ENCODE results near the gene PSENEN. TPM values are rescaled to one million over a fixed set of nuclear protein-coding genes. Genes with fewer than 3 reads are reported as not detected.

Gene PSENEN
- total and polyA plus RNA-seq, 9 of the 15 experiments (the other 6 are each of a cell fraction or from before 2014, with no cell fraction given) = 34.5 to 299 (median 61.1) TPM

- no peak for TF ChIP-seq MLX (CRISPR knock-in tag; conservative IDR thresholded peaks at IDR 0.05)
- TF ChIP-seq ZNF384 (IDR thresholded peaks at IDR 0.05; ENCODE audit: low read depth, low read length) = no peak
- 0 out of 2 replicates have a peak, but pooled peaks have one; percentile 50 for TF ChIP-seq RNF219 (CRISPR knock-in tag; IDR thresholded peaks at IDR 0.05)
- TF ChIP-seq HOXB6 (CRISPR knock-in tag; IDR thresholded peaks at IDR 0.05; ENCODE audit: borderline replicate concordance) = no peak
- no peak for TF ChIP-seq ELK1 (CRISPR knock-in tag; IDR thresholded peaks at IDR 0.05)
- no peak for TF ChIP-seq ZFP36 (IDR thresholded peaks at IDR 0.05; ENCODE audit: low read depth, low read length, partially characterized antibody)
- TF ChIP-seq POLR2G (IDR thresholded peaks at IDR 0.05; ENCODE audit: low read depth, low read length) = peak; percentile 88
- no peak for TF ChIP-seq ZNF232 (CRISPR knock-in tag; IDR thresholded peaks at IDR 0.05)
- no peak for TF ChIP-seq E2F5 (CRISPR knock-in tag; IDR thresholded peaks at IDR 0.05)
- TF ChIP-seq ZBTB2 (IDR thresholded peaks at IDR 0.05) = no peak
- no peak for TF ChIP-seq NR1H2 (CRISPR knock-in tag; IDR thresholded peaks at IDR 0.05)
- TF ChIP-seq ARID3A (IDR thresholded peaks at IDR 0.05; ENCODE audit: borderline replicate concordance, low read depth, low read length) = no peak
- no peak for TF ChIP-seq MXD1 (CRISPR knock-in tag; IDR thresholded peaks at IDR 0.05; ENCODE audit: borderline replicate concordance, poor library complexity, severe bottlenecking)
- peak; percentile 82 for TF ChIP-seq SP1 (CRISPR knock-in tag; IDR thresholded peaks at IDR 0.05)
- TF ChIP-seq ZNF589 (CRISPR knock-in tag; IDR thresholded peaks at IDR 0.05; ENCODE audit: low read depth) = no peak
- no peak for TF ChIP-seq SREBF1 (IDR thresholded peaks at IDR 0.05; ENCODE audit: borderline replicate concordance, low read depth, low read length)
- TF ChIP-seq KDM4B (IDR thresholded peaks at IDR 0.05; ENCODE audit: borderline replicate concordance in 2 of 2, low read depth in 1 of 2) = peak in 1 of 2 experiments; percentile 51; a peak in 1 of 4 replicates
Observed at GRCh38 chr19:35716801-35717664, 28.4 kb upstream of the PSENEN start (continued).
